ENCODE results near the gene EDN2. TPM values are rescaled to one million over a fixed set of nuclear protein-coding genes. Genes with fewer than 3 reads are reported as not detected.

Gene EDN2
- total RNA-seq, 1 donor from 2014 or later, result 3.5 TPM

DNA sequence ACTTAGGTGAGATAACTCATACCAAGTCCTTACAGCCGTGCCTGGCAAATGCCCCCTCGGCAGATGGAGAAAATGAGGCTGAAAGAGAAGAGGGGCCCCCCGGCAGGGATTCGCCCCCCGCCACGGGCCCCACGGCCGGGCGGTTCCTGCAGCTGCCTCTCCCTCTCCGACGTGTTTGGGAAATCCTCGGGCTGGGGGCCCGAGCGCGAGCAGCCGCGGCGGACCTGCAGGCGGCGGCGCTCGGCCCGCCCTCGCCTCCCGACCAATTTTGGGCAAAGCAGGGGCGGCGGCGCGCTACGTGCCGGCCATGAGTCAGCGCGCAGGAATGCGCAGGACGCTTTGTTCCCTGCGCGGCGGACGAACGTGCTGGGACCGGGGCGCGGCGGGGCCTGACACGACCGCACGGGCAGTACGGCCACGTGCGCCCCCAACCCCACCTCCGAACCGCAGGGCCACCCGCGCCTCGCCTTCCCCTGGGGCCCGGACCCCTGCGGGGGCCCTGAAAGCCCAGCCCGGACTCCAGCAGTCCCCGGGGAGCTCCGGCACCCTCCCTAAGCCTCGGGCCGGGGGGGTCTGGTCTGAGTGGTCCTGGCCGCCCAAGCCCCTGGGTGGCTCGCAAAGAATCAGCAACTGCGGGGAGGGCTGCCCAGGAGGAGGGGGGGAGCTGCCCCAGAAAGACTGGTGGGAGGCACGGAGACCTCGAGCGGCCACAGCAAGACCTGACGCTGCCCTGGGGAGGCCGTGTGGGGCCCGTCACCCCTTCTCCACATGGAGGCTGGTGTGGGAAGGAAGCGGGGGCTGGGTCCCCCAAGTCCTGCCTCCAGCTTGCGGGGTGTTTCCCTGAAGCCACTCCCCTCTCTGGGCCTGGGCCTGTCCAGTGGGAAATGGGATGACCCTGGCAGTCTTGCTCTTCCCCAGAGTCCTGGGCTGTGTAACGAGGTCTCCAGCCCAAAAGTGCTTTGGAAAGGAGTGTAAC lies 11.9 kb upstream of the EDN2 start:
- peak overlapping the region; percentile 96 for H3K27ac Mint-ChIP-seq
- no peaks in the 10 kb centered on the region for H3K36me3 Mint-ChIP-seq
- no peak for TF ChIP-seq CTCF (IDR thresholded peaks at IDR 0.05; ENCODE audit: unreplicated experiment)
- no peaks in the 10 kb centered on the region for H3K27me3 Mint-ChIP-seq (ENCODE audit: low read depth)
- peak; percentile 83 to 89 for DNase-seq (ENCODE audit: low spot score in 2 of 2, unreplicated experiment in 2 of 2)
- peaks cover 32% of the 10 kb centered on the region for H3K4me1 Mint-ChIP-seq
- no peaks in the 10 kb centered on the region for H3K9me3 Mint-ChIP-seq
- no peak overlapping the region for H3K4me3 Mint-ChIP-seq

- H3K36me3 Mint-ChIP-seq, result no peaks in the 10 kb centered on the region
- no peaks in the 10 kb centered on the region for H3K9me3 Mint-ChIP-seq
- no peak for DNase-seq (ENCODE audit: low spot score in 2 of 2, unreplicated experiment in 2 of 2)
- TF ChIP-seq CTCF (IDR thresholded peaks at IDR 0.05; ENCODE audit: unreplicated experiment), result no peak
- H3K27me3 Mint-ChIP-seq (ENCODE audit: low read depth), result no peaks in the 10 kb centered on the region
- peak overlapping the region; percentile 92 for H3K27ac Mint-ChIP-seq
- H3K4me3 Mint-ChIP-seq, result no peak overlapping the region
- H3K4me1 Mint-ChIP-seq, result peaks cover 32% of the 10 kb centered on the region
These were observed 10.9 kb upstream of the EDN2 start for GRCh38 chr1:41495210-41495948.

- no peak for DNase-seq (ENCODE audit: low spot score in 2 of 2, unreplicated experiment in 2 of 2)
- no peaks in the 10 kb centered on the region for H3K9me3 Mint-ChIP-seq
- no peak overlapping the region for H3K4me3 Mint-ChIP-seq
- TF ChIP-seq CTCF (IDR thresholded peaks at IDR 0.05; ENCODE audit: unreplicated experiment), result no peak
- no peaks in the 10 kb centered on the region for H3K27me3 Mint-ChIP-seq (ENCODE audit: low read depth)
- H3K27ac Mint-ChIP-seq, result peak overlapping the region; percentile 89
- H3K4me1 Mint-ChIP-seq, result peaks cover 38% of the 10 kb centered on the region
- no peaks in the 10 kb centered on the region for H3K36me3 Mint-ChIP-seq
These were observed 10.1 kb upstream of the EDN2 start for GRCh38 chr1:41494351-41495209.

- DNase-seq (ENCODE audit: low spot score in 2 of 2, unreplicated experiment in 2 of 2), result no peak
- TF ChIP-seq CTCF (IDR thresholded peaks at IDR 0.05; ENCODE audit: unreplicated experiment), result no peak
- H3K9me3 Mint-ChIP-seq, result no peaks in the 10 kb centered on the region
- H3K4me1 Mint-ChIP-seq, result peaks cover 46% of the 10 kb centered on the region
- H3K4me3 Mint-ChIP-seq, result no peak overlapping the region
- H3K27ac Mint-ChIP-seq, result peak overlapping the region; percentile 89
- H3K27me3 Mint-ChIP-seq (ENCODE audit: low read depth), result no peaks in the 10 kb centered on the region
- H3K36me3 Mint-ChIP-seq, result no peaks in the 10 kb centered on the region
These were observed 9.3 kb upstream of the EDN2 start for GRCh38 chr1:41493626-41494350.

GRCh38 chr1:41493117-41493536 lies 8.6 kb upstream of the EDN2 start:
- no peaks in the 10 kb centered on the region for H3K9me3 Mint-ChIP-seq
- no peak overlapping the region for H3K4me3 Mint-ChIP-seq
- no peak for TF ChIP-seq CTCF (IDR thresholded peaks at IDR 0.05; ENCODE audit: unreplicated experiment)
- no peak for DNase-seq (ENCODE audit: low spot score in 2 of 2, unreplicated experiment in 2 of 2)
- peak overlapping the region; percentile 53 for H3K27ac Mint-ChIP-seq
- no peaks in the 10 kb centered on the region for H3K27me3 Mint-ChIP-seq (ENCODE audit: low read depth)
- H3K4me1 Mint-ChIP-seq, result peaks cover 46% of the 10 kb centered on the region
- no peaks in the 10 kb centered on the region for H3K36me3 Mint-ChIP-seq

Measured in mesothelial cell of epicardium (in vitro differentiated cells).